DMS114 treated with DMSO at 0.1 percent for 48 hours (cell line): ENCODE measurements around the gene GLI2.

ENCODE experiments used
- DNase-seq: peaks from one replicate; lab custom pipeline; 2025; ENCODE audit not compliant: unreplicated experiment; lab: John Stamatoyannopoulos, UW

The GLI2 gene

GRCh38 chr2:120712180-120712681 lies 23.4 kb upstream of the GLI2 start:
- DNase-seq: no peak

GRCh38 chr2:120715353-120715752 lies 20.3 kb upstream of the GLI2 start:
- no peak for DNase-seq

DNA sequence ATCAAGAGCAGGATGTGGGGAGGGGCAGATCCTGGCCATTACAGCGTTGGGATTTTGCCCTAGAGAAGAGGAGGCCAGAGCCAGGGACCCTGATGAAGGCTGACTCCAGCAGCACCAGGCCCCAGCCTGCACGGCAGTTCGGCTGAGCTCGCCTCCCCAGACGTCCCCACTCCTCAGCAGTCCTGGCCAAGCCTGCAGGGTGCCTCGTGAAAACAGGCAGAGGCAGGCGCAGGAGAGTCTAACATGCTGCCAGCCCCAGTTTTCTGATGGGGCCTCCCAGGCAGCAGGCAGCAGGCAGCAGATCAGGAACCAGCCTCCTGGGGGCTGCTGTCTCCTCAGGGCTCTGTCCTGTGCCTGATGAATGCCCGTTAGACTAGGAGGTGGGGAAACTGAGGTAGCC lies 19.7 kb upstream of the GLI2 start:
- DNase-seq: no peak

DNA sequence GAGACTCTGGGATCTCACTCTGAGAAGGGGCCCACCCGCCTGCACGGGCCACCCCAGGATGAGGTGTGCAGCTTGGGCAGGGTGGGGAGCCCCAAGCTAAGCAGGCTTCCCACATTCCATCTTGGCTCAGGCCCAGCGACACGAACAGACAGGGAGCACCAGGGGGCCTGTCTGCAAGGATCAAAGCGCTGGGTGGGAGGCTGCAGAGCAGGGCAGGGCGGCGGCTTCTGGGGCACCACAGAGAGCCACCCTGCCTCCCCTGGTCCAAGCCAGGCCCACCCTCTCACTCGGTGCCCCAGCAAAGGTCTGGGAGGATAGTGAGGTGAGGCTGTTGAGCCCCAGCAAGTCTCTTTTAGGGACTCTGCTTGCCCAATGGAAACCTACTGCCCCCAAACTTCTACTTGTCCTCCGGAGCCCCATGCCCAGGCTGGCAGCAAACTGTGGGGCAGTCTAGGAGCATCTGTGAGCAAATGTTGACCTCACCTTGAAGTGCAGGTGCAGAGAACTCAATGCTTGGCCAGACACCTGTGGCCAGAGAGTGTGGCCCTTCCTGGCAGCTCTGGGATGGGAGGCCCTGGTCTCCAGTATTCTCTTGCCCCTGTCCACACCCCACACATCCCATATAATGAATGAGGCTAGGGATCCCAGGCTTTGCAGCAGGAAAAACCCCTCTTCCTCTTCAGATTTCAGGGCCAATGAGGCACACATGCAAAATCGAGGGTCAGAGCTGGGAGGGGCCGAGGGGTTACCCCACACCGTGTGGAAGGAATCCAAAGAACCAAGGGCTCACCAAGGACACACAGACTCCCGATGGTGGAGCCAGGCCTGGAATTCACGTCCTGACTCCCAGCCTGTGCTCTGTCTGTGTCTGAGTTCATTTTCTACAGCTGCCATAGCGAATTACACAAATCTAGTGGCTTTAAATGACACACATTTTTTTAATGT lies 18.8 kb upstream of the GLI2 start:
- DNase-seq: no peak

DNA sequence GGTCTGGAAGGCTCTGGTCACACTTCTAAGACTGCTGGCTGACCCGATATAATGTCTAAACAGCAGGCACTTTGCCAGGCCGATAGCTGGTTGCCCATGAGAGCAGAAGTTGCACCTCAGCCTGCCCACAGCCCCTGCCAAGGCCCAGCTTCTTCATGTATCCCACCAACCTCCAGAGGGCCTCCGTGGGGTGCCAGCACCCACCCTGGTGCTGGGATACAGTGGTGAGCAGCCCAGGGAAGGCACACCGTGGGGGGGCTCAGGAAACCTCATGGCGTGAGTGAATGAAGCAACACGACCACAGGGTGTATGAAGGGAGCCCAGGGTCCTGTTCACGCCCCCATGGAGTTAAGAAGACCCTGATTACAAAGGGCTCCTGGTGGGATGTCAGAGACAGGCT lies 16.2 kb upstream of the GLI2 start:
- DNase-seq: no peak

- no peak for DNase-seq
Measured at GRCh38 chr2:120720231-120720630, 15.4 kb upstream of the GLI2 start.

DNA sequence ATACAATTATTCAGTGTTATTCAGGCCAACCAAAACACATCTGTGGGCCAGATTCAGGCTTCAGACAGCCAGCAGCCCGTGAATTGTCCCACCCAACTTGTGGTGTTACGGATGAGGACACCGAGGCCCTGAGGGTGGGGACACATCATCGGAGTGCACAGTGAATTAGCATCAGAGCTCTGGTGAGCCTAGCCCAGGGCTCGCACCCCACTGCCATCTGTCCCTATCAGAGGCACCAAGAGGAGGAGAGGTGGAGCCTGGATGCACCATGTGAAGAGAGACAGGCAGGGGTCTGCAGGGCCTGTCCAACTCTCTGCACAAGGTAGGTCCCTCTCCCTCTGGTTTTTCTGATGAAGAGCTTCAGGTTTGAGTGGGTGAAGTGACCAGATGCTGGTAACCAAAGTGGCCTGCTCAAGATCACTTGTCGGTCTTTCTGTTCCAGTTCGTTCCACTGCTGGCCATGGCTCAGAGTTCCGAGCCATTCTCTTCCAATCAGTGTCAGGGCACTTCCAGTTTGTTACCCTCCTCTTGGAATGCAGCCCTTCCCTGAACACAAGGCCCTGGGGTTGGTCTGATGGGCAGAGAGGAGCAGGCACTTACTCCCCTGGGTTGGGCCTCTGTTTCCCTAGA lies 14.8 kb upstream of the GLI2 start:
- DNase-seq: no peak

DNA sequence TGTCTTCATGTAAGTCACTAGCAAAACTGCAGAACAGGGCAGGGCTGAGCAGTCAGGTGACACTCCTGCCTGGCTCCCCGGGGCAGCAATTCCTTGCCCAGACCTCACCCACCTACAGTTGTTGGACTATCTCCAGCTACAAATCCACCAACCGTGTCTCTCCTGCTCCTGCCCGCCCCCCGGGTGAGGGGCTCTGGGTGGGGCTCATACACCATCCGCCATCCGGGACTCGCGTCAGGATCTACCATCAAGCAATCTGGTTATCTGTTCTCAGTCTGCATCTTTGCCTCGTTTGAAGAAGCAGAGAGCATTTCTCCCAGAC lies 13.5 kb upstream of the GLI2 start:
- DNase-seq: no peak

GRCh38 chr2:120722568-120723421 lies 12.9 kb upstream of the GLI2 start:
- no peak for DNase-seq

GRCh38 chr2:120726245-120726644 lies 9.4 kb upstream of the GLI2 start:
- DNase-seq: no peak

GRCh38 chr2:120729406-120730399 lies 6.0 kb upstream of the GLI2 start:
- DNase-seq: no peak

DNA sequence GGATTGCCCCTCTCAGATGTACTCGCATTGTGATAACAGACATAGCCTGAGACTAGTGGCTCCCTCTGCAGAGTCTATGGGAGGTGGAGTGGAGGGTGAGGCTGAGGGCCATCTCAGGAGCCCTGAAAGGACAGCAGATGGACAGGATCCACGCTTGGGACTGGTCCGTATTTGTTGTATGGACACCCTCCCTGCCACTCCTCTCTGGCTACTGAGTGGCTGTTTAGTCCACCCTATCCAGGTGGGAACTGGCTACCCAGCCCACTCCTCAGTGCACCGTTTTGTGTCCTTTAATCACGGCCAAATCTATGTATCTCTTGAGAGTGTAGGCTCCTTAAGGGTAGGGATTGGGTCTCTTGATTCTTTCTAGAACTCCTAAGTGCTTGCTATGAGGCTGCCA lies 4.5 kb upstream of the GLI2 start:
- no peak for DNase-seq

- no peak for DNase-seq
Measured at GRCh38 chr2:120732506-120733237, 3.0 kb upstream of the GLI2 start.

DNA sequence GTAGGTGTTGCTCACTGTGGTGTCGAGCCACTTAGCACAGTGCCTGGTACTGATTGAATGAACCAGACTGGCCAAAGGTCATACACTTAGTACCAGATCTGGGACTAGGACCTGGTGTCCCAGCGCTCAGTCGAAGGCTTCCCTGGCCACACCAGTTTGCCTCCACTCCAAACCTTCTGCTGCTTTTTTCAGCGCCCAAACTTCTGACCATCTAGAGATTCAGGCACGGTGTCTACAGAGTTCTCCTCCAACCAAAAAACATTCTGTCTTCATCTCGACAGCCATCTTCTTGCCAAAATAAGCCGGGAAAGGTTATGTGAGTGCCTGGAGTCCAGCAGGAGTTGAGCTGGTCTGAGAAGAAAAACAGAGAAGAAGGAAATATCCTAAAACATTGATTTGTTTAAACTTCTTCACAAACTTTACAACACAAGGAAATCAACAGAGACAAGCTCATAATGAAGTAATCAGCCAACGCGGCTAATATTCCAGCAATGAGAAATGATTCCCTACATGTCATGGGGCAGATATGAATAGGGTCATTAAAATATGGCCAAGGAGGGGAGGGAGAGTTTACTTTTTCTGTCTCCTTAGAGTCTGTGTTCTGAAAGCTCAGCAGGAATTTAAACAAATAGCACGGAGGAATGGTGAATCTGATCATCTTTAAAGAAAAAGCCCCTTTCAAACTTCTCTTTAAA lies 2.3 kb upstream of the GLI2 start:
- DNase-seq: no peak

- no peak for DNase-seq
Measured at GRCh38 chr2:120734930-120735651, 577 bp upstream of the GLI2 start.

DNA sequence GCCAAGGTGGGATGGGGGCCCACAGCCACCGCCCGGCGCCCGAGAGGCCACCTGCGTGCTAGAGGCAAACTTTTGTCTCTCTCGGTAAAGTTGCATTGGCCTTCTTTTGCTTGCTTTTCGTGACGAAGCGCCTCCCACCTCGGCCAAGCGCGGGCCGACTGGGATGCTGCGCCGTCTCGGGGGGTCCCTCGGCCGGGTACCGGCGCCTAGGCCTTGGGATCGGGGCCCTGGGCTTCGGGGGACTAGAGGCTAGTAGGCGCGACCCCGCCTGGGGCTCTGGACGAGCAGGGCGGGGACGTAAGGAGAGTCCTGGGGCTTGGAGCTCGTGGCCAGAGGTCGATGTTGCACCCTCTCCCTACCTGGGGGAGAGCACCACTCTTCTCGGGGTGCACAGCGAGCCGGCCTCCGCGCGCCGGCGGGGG lies 545 bp downstream of the GLI2 start:
- no peak for DNase-seq

GRCh38 chr2:120736624-120737339 lies 1.1 kb downstream of the GLI2 start:
- no peak for DNase-seq
